Measurements from ENCODE around the gene CSMD2.

- TF ChIP-seq POLR2AphosphoS5 (IDR thresholded peaks at IDR 0.05; ENCODE audit: low read depth, low read length), result no peak
- no peak for TF ChIP-seq SIN3A (IDR thresholded peaks at IDR 0.05; ENCODE audit: borderline replicate concordance, insufficient read depth, low read length)
Measured at GRCh38 chr1:33984906-33985565, 180.0 kb downstream of the CSMD2 start.

Data from PFSK-1 (cell line).